WERI-Rb-1 (cell line): Measurements from ENCODE around the gene GRIN2B.
A peak's percentile ranks its signal among the peaks of the same experiment; 100 is the strongest.

Source experiments
- DNase-seq: peaks from one replicate; pipeline ENCODE4 v3.0.0-alpha.2; 2020
- H3K27ac ChIP-seq: fragments of 250-450 bp; sonication (Bioruptor Pico); 2 replicates; pipeline ENCODE4 v1.5.1; 2020; ENCODE audit warnings: mild to moderate bottlenecking, moderate library complexity
- H3K27me3 ChIP-seq: fragments of 250-450 bp; sonication (Bioruptor Pico); 2 replicates; pipeline ENCODE4 v1.5.1; 2021; ENCODE audit warnings: mild to moderate bottlenecking, low read depth, moderate library complexity; ENCODE audit not compliant: insufficient read depth, severe bottlenecking
- H3K36me3 ChIP-seq: fragments of 250-450 bp; sonication (Bioruptor Pico); 2 replicates; pipeline ENCODE4 v1.5.1; 2020; ENCODE audit warnings: mild to moderate bottlenecking, moderate library complexity
- H3K4me3 ChIP-seq: 2 replicates; pipeline ENCODE4 v1.5.1; 2011; ENCODE audit warnings: low read depth, mild to moderate bottlenecking, control low read depth, low read length
- H3K9me3 ChIP-seq: fragments of 250-450 bp; sonication (Bioruptor Pico); 2 replicates; pipeline ENCODE4 v1.5.1; 2021; ENCODE audit warnings: mild to moderate bottlenecking, moderate library complexity; ENCODE audit not compliant: severe bottlenecking
- TF ChIP-seq, protein P1 (sequence below): IDR thresholded peaks from 2 replicates; pipeline ENCODE4 v1.5.1; 2011; ENCODE audit warnings: low read depth, mild to moderate bottlenecking, control low read depth, inconsistent platforms, low read length

GRIN2B gene

GRCh38 chr12:13945236-13945635 is 36.2 kb downstream of the GRIN2B start:
- Histone ChIP-seq H3K4me3 (no peak overlapping the region), H3K36me3 (no peaks in the 10 kb centered on the region), H3K27ac (no peak overlapping the region), H3K9me3 (no peaks in the 10 kb centered on the region), H3K27me3 (no peaks in the 10 kb centered on the region)
- no peak for DNase-seq
- TF ChIP-seq, protein P1, sequence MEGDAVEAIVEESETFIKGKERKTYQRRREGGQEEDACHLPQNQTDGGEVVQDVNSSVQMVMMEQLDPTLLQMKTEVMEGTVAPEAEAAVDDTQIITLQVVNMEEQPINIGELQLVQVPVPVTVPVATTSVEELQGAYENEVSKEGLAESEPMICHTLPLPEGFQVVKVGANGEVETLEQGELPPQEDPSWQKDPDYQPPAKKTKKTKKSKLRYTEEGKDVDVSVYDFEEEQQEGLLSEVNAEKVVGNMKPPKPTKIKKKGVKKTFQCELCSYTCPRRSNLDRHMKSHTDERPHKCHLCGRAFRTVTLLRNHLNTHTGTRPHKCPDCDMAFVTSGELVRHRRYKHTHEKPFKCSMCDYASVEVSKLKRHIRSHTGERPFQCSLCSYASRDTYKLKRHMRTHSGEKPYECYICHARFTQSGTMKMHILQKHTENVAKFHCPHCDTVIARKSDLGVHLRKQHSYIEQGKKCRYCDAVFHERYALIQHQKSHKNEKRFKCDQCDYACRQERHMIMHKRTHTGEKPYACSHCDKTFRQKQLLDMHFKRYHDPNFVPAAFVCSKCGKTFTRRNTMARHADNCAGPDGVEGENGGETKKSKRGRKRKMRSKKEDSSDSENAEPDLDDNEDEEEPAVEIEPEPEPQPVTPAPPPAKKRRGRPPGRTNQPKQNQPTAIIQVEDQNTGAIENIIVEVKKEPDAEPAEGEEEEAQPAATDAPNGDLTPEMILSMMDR: no peak

GRCh38 chr12:13942826-13943225 is 38.6 kb downstream of the GRIN2B start:
- H3K36me3 ChIP-seq: no peaks in the 10 kb centered on the region
- no peak for DNase-seq
- no peak overlapping the region for H3K4me3 ChIP-seq
- no peaks in the 10 kb centered on the region for H3K9me3 ChIP-seq
- TF ChIP-seq, protein P1: no peak
- H3K27me3 ChIP-seq: no peaks in the 10 kb centered on the region
- H3K27ac ChIP-seq: no peak overlapping the region

- no peaks in the 10 kb centered on the region for H3K27me3 ChIP-seq
- H3K4me3 ChIP-seq: no peak overlapping the region
- peak; percentile 70 for DNase-seq
- H3K9me3 ChIP-seq: no peaks in the 10 kb centered on the region
- TF ChIP-seq, protein P1: peak; percentile 64
- H3K27ac ChIP-seq: no peak overlapping the region
- H3K36me3 ChIP-seq: no peaks in the 10 kb centered on the region
Observed at GRCh38 chr12:13941258-13942249, 39.8 kb downstream of the GRIN2B start.

GRCh38 chr12:13940335-13940865 is 41.0 kb downstream of the GRIN2B start:
- DNase-seq: no peak
- Histone ChIP-seq H3K36me3 (no peaks in the 10 kb centered on the region), H3K27ac (no peak overlapping the region), H3K4me3 (no peak overlapping the region), H3K9me3 (no peaks in the 10 kb centered on the region), H3K27me3 (no peaks in the 10 kb centered on the region)
- TF ChIP-seq, protein P1: no peak

GRCh38 chr12:13937735-13938134 is 43.7 kb downstream of the GRIN2B start:
- no peak for DNase-seq
- H3K36me3 ChIP-seq: no peaks in the 10 kb centered on the region
- H3K27me3 ChIP-seq: no peaks in the 10 kb centered on the region
- no peak overlapping the region for H3K4me3 ChIP-seq
- H3K9me3 ChIP-seq: no peaks in the 10 kb centered on the region
- TF ChIP-seq, protein P1: no peak
- no peak overlapping the region for H3K27ac ChIP-seq
